K562 (cell line): Measurements from ENCODE around the gene TLK2. TPM values are rescaled to one million over a fixed set of nuclear protein-coding genes. Genes with fewer than 3 reads are reported as not detected.

ENCODE experiments used
- ATAC-seq: fragments of 200-7000 bp; cut with Tn5 transposase; 3 replicates; pipeline ENCODE4 v1.9.1; 2020; ENCODE audit warnings: moderate library complexity
- BruUV-seq: library from RNA; stranded (reverse); fragments of 400-500 nt; replicated peaks from 2 replicates; lab custom pipeline; 2021; lab: Mats Ljungman, UMichigan
- CTCF ChIA-PET: fragments of 300-600 bp; formaldehyde crosslinking; extraction: SDS; loops from one replicate; lab custom pipeline; 2021; ENCODE audit warnings: low intra/inter-chr PET ratio; lab: Yijun Ruan, JAX
- POLR2A ChIA-PET: fragments of 300-600, 350-650 bp; sonication (Branson Sonifier 250); formaldehyde crosslinking; extraction: SDS; loops from one replicate; lab custom pipeline; 2021; ENCODE audit warnings: antibody characterized with exemption, inconsistent platforms; lab: Yijun Ruan, JAX
- DNase-seq, 4 experiments: peaks; one replicate each; pipeline versions ENCODE4 v3.0.0 to v3.0.0-alpha.2; 2011 to 2018; ENCODE audit warnings: low spot score in 3 of 4, mixed read lengths in 3 of 4; ENCODE audit errors: extremely low read depth in 1 of 4
- FAIRE-seq: peaks from 2 replicates; lab custom pipeline; 2011; peaks lifted over from hg19 to GRCh38; lab: Jason Lieb, UNC
- H2AFZ ChIP-seq: 2 replicates; pipeline ENCODE4 v1.6.0; 2011; ENCODE audit warnings: low read depth, low read length, control low read depth, inconsistent platforms
- H3K27ac ChIP-seq: fragments of 200-600 bp; 3 replicates; pipeline ENCODE4 v1.8.0; 2011; ENCODE audit warnings: low read depth, mild to moderate bottlenecking, control low read depth, inconsistent platforms, low read length, moderate library complexity, mixed read lengths; ENCODE audit errors: extremely low read depth
- H3K27me3 ChIP-seq, 2 experiments: fragments of 300-600 bp in 1 of 2; 2 replicates in 1 of 2; 3 replicates in 1 of 2; pipeline versions ENCODE4 v1.6.0 to v1.8.0; 2011; ENCODE audit warnings: inconsistent platforms in 2 of 2, low read length in 2 of 2, mild to moderate bottlenecking in 1 of 2, mixed read lengths in 1 of 2, moderate library complexity in 1 of 2; ENCODE audit not compliant: control insufficient read depth in 2 of 2, insufficient read depth in 2 of 2
- H3K36me3 ChIP-seq: fragments of 300-600 bp; 3 replicates; pipeline ENCODE4 v1.8.0; 2011; ENCODE audit warnings: mild to moderate bottlenecking, low read length, inconsistent platforms; ENCODE audit not compliant: control insufficient read depth, insufficient read depth
- H3K4me1 ChIP-seq, 2 experiments: fragments of 200-600 bp in 1 of 2; replicated peaks in 1 of 2; 2 replicates in 1 of 2; 3 replicates in 1 of 2; pipeline versions ENCODE4 v1.5.1 to v1.8.0; 2011; ENCODE audit warnings: inconsistent platforms in 2 of 2, low read length in 2 of 2, mild to moderate bottlenecking in 1 of 2, mixed read lengths in 1 of 2, moderate library complexity in 1 of 2; ENCODE audit not compliant: control insufficient read depth in 2 of 2, insufficient read depth in 2 of 2
- H3K4me2 ChIP-seq: 2 replicates; pipeline ENCODE4 v1.6.1; 2011; ENCODE audit warnings: low read length, control low read depth, inconsistent platforms, mixed read lengths; ENCODE audit not compliant: insufficient read depth
- H3K4me3 ChIP-seq: fragments of 200-600 bp; sonication (generic), shearing (Covaris generic); 2 replicates; pipeline ENCODE4 v1.5.1; 2016; ENCODE audit warnings: control low read depth, inconsistent platforms
- H3K79me2 ChIP-seq: fragments of 200-600 bp; 3 replicates; pipeline ENCODE4 v1.8.0; 2011; ENCODE audit warnings: low read length, inconsistent platforms; ENCODE audit not compliant: control insufficient read depth, insufficient read depth
- H3K9ac ChIP-seq, 2 experiments: 2 replicates each; pipeline versions ENCODE4 v1.6.0 to v1.6.1; 2011; ENCODE audit warnings: low read depth in 2 of 2, low read length in 2 of 2, control low read depth in 1 of 2, inconsistent platforms in 1 of 2, mild to moderate bottlenecking in 1 of 2, mixed read lengths in 1 of 2; ENCODE audit not compliant: insufficient read depth in 1 of 2
- H3K9me1 ChIP-seq: one replicate; pipeline ENCODE4 v1.6.0; 2011; ENCODE audit warnings: inconsistent platforms, mild to moderate bottlenecking, low read length, moderate library complexity; ENCODE audit not compliant: control insufficient read depth, insufficient read depth
- H3K9me3 ChIP-seq: replicated peaks from 2 replicates; pipeline ENCODE4 v1.5.1; 2011; ENCODE audit warnings: low read depth, low read length, inconsistent platforms; ENCODE audit not compliant: control insufficient read depth, insufficient read depth
- H4K20me1 ChIP-seq: replicated peaks from 2 replicates; pipeline ENCODE4 v1.6.1; 2011; ENCODE audit warnings: low read length, inconsistent platforms, mixed read lengths; ENCODE audit not compliant: control insufficient read depth, insufficient read depth
- CBFA2T3 ChIP-seq: fragments of 450-650 bp; IDR thresholded peaks from 2 replicates; pipeline ENCODE4 v1.6.1; 2017
- ZBTB11 ChIP-seq, 3 experiments: fragments of 200-800 bp in 1 of 3; fragments of 250-450 bp in 1 of 3; fragments of 450-650 bp in 1 of 3; sonication (Bioruptor Pico) in 1 of 3; sonication (Bioruptor generic) in 1 of 3; formaldehyde crosslinking in 1 of 3; IDR thresholded peaks; 2 replicates each; pipeline versions ENCODE4 v1.6.1 to v1.8.0; 2016 to 2022; ENCODE audit warnings: mild to moderate bottlenecking in 2 of 3, missing genetic modification characterization in 2 of 3, missing compliant biosample characterization in 1 of 3, moderate library complexity in 1 of 3
- ZNF224 ChIP-seq: sonication (generic); formaldehyde crosslinking; IDR thresholded peaks from 2 replicates; pipeline ENCODE4 v1.8.0; 2022; ENCODE audit warnings: mild to moderate bottlenecking, missing genetic modification reagents
- ZNF512 ChIP-seq: IDR thresholded peaks from 2 replicates; pipeline ENCODE4 v1.6.1; 2016; ENCODE audit warnings: missing genetic modification characterization, missing compliant biosample characterization
- WGBS: fragments of 100-300 bp; shearing (Covaris generic); methylation state at CpG from one replicate; pipeline ENCODE4 v1.1.6; 2016; ENCODE audit warnings: low coverage, mixed read lengths; ENCODE audit not compliant: insufficient coverage; ENCODE audit errors: missing lambda C conversion rate; 5-methylcytosine and 5-hydroxymethylcytosine counted together
- in situ Hi-C: fragments of 300-500 bp; cut with MboI; formaldehyde crosslinking; loops from 4 replicates; pipeline ENCODE4 v1.15.0; 2018; ENCODE audit warnings: inconsistent platforms, mixed read lengths
- intact Hi-C: fragments of 100-400 bp; cut with micrococcal nuclease; formaldehyde crosslinking; loops from 2 replicates; pipeline ENCODE4 v1.14.2; 2022
- polyA plus RNA-seq, 8 experiments: library from polyadenylated mRNA; depleted of rRNA in 4 of 8; stranded (reverse) in 5 of 8; unstranded in 3 of 8; fragments of >200 nt; fragmentation: Nextera tagmentation in 2 of 8; fragmentation: Illumina TruSeq in 1 of 8; extraction: Ambion mirVana in 2 of 8; extraction: Trizol in 1 of 8; gene quantifications; 2 replicates each; pipeline versions ENCODE4 v1.2.1 to v1.2.3, GENCODE V29; 2011 to 2014; ENCODE audit warnings: inconsistent platforms in 1 of 8, missing spikeins in 1 of 8
- total RNA-seq, 7 experiments: library from RNA; depleted of rRNA in 6 of 7; stranded (reverse); fragments of >200 nt in 6 of 7; fragmentation: Illumina TruSeq in 2 of 7; extraction: Trizol in 2 of 7; gene quantifications; 2 replicates each; pipeline versions ENCODE4 v1.2.1 to v1.2.3, GENCODE V29; 2011 to 2021; ENCODE audit warnings: low replicate concordance in 1 of 7

TLK2 gene
- total and polyA plus RNA-seq, 9 of the 15 experiments (the other 6 are each of a cell fraction or from before 2014, with no cell fraction given), result 10.1 to 51.9 (median 32.4) TPM

- 17% methylated on average over 1 of the region's 1 CpG for WGBS
- Histone ChIP-seq H3K4me1 (peaks cover 0 to 13% of the 10 kb centered on the region in 2 experiments; a peak in 2 of 5 replicates), H3K36me3 (no peaks in the 10 kb centered on the region), H3K4me3 (no peak overlapping the region), H4K20me1 (no peaks in the 10 kb centered on the region), H3K9ac (no peak overlapping the region), H3K27me3 (peaks cover 3 to 20% of the 10 kb centered on the region in 2 experiments; a peak in 3 of 5 replicates), H3K9me1 (no peaks in the 10 kb centered on the region), H3K79me2 (no peaks in the 10 kb centered on the region), H3K27ac (no peak overlapping the region), H3K9me3 (no peaks in the 10 kb centered on the region), H2AFZ (no peak overlapping the region), H3K4me2 (no peak overlapping the region)
- peak; percentile 88 for TF ChIP-seq ZNF512
- no peak for TF ChIP-seq ZNF224 (CRISPR knock-in tag)
- CTCF ChIA-PET, result no interaction called here
- DNase-seq (no peak), FAIRE-seq (no peak), ATAC-seq (no peak)
- POLR2A ChIA-PET, result no interaction called here
- in situ Hi-C loops (no loop called here), intact Hi-C loops (no loop called here)
- BruUV-seq, result no TSS peak
These were observed 182.7 kb downstream of the TLK2 start for GRCh38 chr17:62661337-62661736.

GRCh38 chr17:62662855-62663254 is 184.2 kb downstream of the TLK2 start:
- H3K9ac ChIP-seq, result no peak overlapping the region
- in situ Hi-C loops (no loop called here), intact Hi-C loops (no loop called here)
- ChIA-PET CTCF (no interaction called here), POLR2A (interaction anchor here (0.5 kb wide), 1 partner anchor 848 kb away, joined by 3 read pairs; no protein-coding TSS in a partner anchor)
- no peak overlapping the region for H3K4me3 ChIP-seq
- peaks cover 3 to 11% of the 10 kb centered on the region in 2 experiments; a peak in 3 of 5 replicates for H3K27me3 ChIP-seq
- no peaks in the 10 kb centered on the region for H3K9me3 ChIP-seq
- DNase-seq, result no peak
- H3K9me1 ChIP-seq, result no peaks in the 10 kb centered on the region
- no TSS peak for BruUV-seq
- no peaks in the 10 kb centered on the region for H3K79me2 ChIP-seq
- H3K36me3 ChIP-seq, result no peaks in the 10 kb centered on the region
- TF ChIP-seq CBFA2T3 (no peak), ZBTB11 (CRISPR knock-in tag; IDR thresholded peaks at IDR 0.05) (0 out of 6 replicates have a peak, but pooled peaks of 1 of the 3 experiments have one; percentile 16)
- WGBS, result 18% methylated on average over 6 of the region's 6 CpGs
- H2AFZ ChIP-seq, result no peak overlapping the region
- H3K4me1 ChIP-seq, result peaks cover 0 to 25% of the 10 kb centered on the region in 2 experiments; a peak in 2 of 5 replicates
- no peaks in the 10 kb centered on the region for H4K20me1 ChIP-seq
- no peak overlapping the region for H3K27ac ChIP-seq
- no peak for ATAC-seq
- FAIRE-seq, result no peak
- no peak overlapping the region for H3K4me2 ChIP-seq
